Prostate gland (tissue), 2 donors: ENCODE data around the gene GOLGA2.

Source experiments
- CTCF ChIP-seq, 4 experiments: fragments of 200-600 bp in 2 of 4; fragments of 450-650 bp in 2 of 4; sonication (generic) in 2 of 4; IDR thresholded peaks; 1 replicate in 3 of 4; 2 replicates in 1 of 4; pipeline ENCODE4 v1.5.1; 2016 to 2019; ENCODE audit warnings: antibody characterized with exemption in 4 of 4, mild to moderate bottlenecking in 2 of 4, moderate library complexity in 2 of 4
- POLR2AphosphoS5 ChIP-seq: sonication (generic); formaldehyde crosslinking; IDR thresholded peaks from one replicate; pipeline ENCODE4 v1.6.1; 2017; ENCODE audit warnings: antibody characterized with exemption

GRCh38 chr9:128294142-128294541 is 18.3 kb upstream of the GOLGA2 start:
- TF ChIP-seq CTCF (IDR thresholded peaks at IDR 0.05), result no peak
- TF ChIP-seq POLR2AphosphoS5, result no peak
